HepG2 (cell line): ENCODE measurements around the gene PFDN1. TPM values are rescaled to one million over a fixed set of nuclear protein-coding genes. Genes with fewer than 3 reads are reported as not detected.

ENCODE experiments used
- ATAC-seq: fragments of 200-7000 bp; cut with Tn5 transposase; 3 replicates; pipeline ENCODE4 v1.9.1; 2020; ENCODE audit warnings: mild to moderate bottlenecking, moderate library complexity
- BruUV-seq: library from RNA; stranded (reverse); fragments of 400-500 nt; replicated peaks from 2 replicates; lab custom pipeline; 2021; lab: Mats Ljungman, UMichigan
- CTCF ChIA-PET: fragments of 300-600 bp; formaldehyde crosslinking; extraction: SDS; loops from one replicate; lab custom pipeline; 2021; ENCODE audit warnings: low total read pairs, inconsistent platforms, low intra/inter-chr PET ratio; lab: Yijun Ruan, JAX
- POLR2A ChIA-PET: fragments of 350-600 bp; sonication (Branson Sonifier 250); formaldehyde crosslinking; loops from one replicate; lab custom pipeline; 2020; ENCODE audit warnings: antibody characterized with exemption, inconsistent platforms; lab: Yijun Ruan, JAX
- DNase-seq: peaks from one replicate; pipeline ENCODE4 v3.0.0-alpha.2; 2015; ENCODE audit warnings: low spot score
- FAIRE-seq: peaks from 3 replicates; lab custom pipeline; 2011; peaks lifted over from hg19 to GRCh38; lab: Jason Lieb, UNC
- H2AFZ ChIP-seq: one replicate; pipeline ENCODE4 v1.6.1; 2011; ENCODE audit warnings: low read length, inconsistent platforms
- H3K27ac ChIP-seq: fragments of 300-600 bp; 3 replicates; pipeline ENCODE4 v1.8.0; 2011; ENCODE audit warnings: mixed run types, mild to moderate bottlenecking, mixed read lengths, low read length, inconsistent platforms; ENCODE audit not compliant: insufficient read depth; ENCODE audit errors: extremely low read length
- H3K27me3 ChIP-seq, 2 experiments: fragments of 200-600 bp in 1 of 2; 2 replicates in 1 of 2; 3 replicates in 1 of 2; pipeline versions ENCODE4 v1.6.0 to v1.8.0; 2011; ENCODE audit warnings: low read length in 2 of 2, mild to moderate bottlenecking in 2 of 2, moderate library complexity in 2 of 2, inconsistent platforms in 1 of 2; ENCODE audit not compliant: insufficient read depth in 2 of 2, control insufficient read depth in 1 of 2
- H3K36me3 ChIP-seq, 2 experiments: fragments of 200-600 bp in 1 of 2; replicated peaks in 1 of 2; 2 replicates in 1 of 2; 3 replicates in 1 of 2; pipeline versions ENCODE4 v1.5.1 to v1.8.0; 2011; ENCODE audit warnings: low read length in 2 of 2, inconsistent platforms in 1 of 2; ENCODE audit not compliant: insufficient read depth in 2 of 2, control insufficient read depth in 1 of 2
- H3K4me1 ChIP-seq: 2 replicates; pipeline ENCODE4 v1.5.1; 2012; ENCODE audit warnings: low read length, inconsistent platforms; ENCODE audit not compliant: insufficient read depth
- H3K4me2 ChIP-seq: 2 replicates; pipeline ENCODE4 v1.6.0; 2011; ENCODE audit warnings: low read depth, low read length, inconsistent platforms
- H3K4me3 ChIP-seq, 3 experiments: fragments of 200-600 bp in 1 of 3; sonication (generic), shearing (Covaris generic) in 1 of 3; replicated peaks in 1 of 3; 2 replicates each; pipeline ENCODE4 v1.5.1; 2011 to 2016; ENCODE audit warnings: low read length in 3 of 3, inconsistent platforms in 2 of 3, low read depth in 2 of 3, mild to moderate bottlenecking in 2 of 3, control low read depth in 1 of 3, mixed read lengths in 1 of 3; ENCODE audit not compliant: insufficient read depth in 1 of 3
- H3K79me2 ChIP-seq: one replicate; pipeline ENCODE4 v1.6.1; 2011; ENCODE audit warnings: low read length, inconsistent platforms; ENCODE audit not compliant: insufficient read depth
- H3K9ac ChIP-seq: 2 replicates; pipeline ENCODE4 v1.6.0; 2011; ENCODE audit warnings: mild to moderate bottlenecking, low read depth, low read length, inconsistent platforms; ENCODE audit not compliant: insufficient read depth
- H3K9me3 ChIP-seq: 2 replicates; pipeline ENCODE4 v1.5.1; 2012; ENCODE audit warnings: mild to moderate bottlenecking, low read length
- H4K20me1 ChIP-seq: 2 replicates; pipeline ENCODE4 v1.6.0; 2011; ENCODE audit warnings: inconsistent platforms, mild to moderate bottlenecking, low read length, moderate library complexity; ENCODE audit not compliant: insufficient read depth
- ARNT2 ChIP-seq: sonication (generic); formaldehyde crosslinking; IDR thresholded peaks from 2 replicates; pipeline ENCODE4 v1.8.0; 2022; ENCODE audit warnings: mild to moderate bottlenecking, low read depth, missing genetic modification reagents, moderate library complexity
- CREB1 ChIP-seq, 2 experiments: fragments of 450-650 bp in 1 of 2; IDR thresholded peaks; 2 replicates each; pipeline ENCODE4 v1.6.1; 2016 to 2017; ENCODE audit warnings: control low read depth in 1 of 2, mild to moderate bottlenecking in 1 of 2, missing compliant biosample characterization in 1 of 2, missing genetic modification characterization in 1 of 2
- CREB3 ChIP-seq: sonication (generic); formaldehyde crosslinking; IDR thresholded peaks from 2 replicates; pipeline ENCODE4 v1.5.0; 2020; ENCODE audit warnings: missing genetic modification reagents
- ETV6 ChIP-seq: sonication (generic); formaldehyde crosslinking; conservative IDR thresholded peaks from 2 replicates; pipeline ENCODE4 v1.4.0; 2020; ENCODE audit warnings: missing genetic modification reagents
- HDAC6 ChIP-seq: fragments of 200-600 bp; sonication (generic); IDR thresholded peaks from 2 replicates; pipeline ENCODE4 v1.7.0; 2017; ENCODE audit warnings: mild to moderate bottlenecking, antibody characterized with exemption, low read length, low read depth
- KDM5A ChIP-seq: fragments of 200-600 bp; sonication (generic); IDR thresholded peaks from 2 replicates; pipeline ENCODE4 v1.7.0; 2018; ENCODE audit warnings: antibody characterized with exemption, mild to moderate bottlenecking, low read length, borderline replicate concordance
- MED13 ChIP-seq: sonication (generic); formaldehyde crosslinking; IDR thresholded peaks from 2 replicates; pipeline ENCODE4 v1.5.0; 2020; ENCODE audit warnings: missing genetic modification reagents
- SP140L ChIP-seq: sonication (generic); formaldehyde crosslinking; IDR thresholded peaks from 2 replicates; pipeline ENCODE4 v1.4.0; 2020; ENCODE audit warnings: missing genetic modification reagents, borderline replicate concordance
- XRCC5 ChIP-seq: fragments of 200-400 bp; formaldehyde crosslinking; optimal IDR thresholded peaks from 2 replicates; pipeline ENCODE3; 2017; ENCODE audit warnings: mild to moderate bottlenecking, low read length
- ZBTB21 ChIP-seq: sonication (generic); formaldehyde crosslinking; IDR thresholded peaks from 2 replicates; pipeline ENCODE4 v1.4.0; 2020; ENCODE audit warnings: missing genetic modification reagents
- ZBTB46 ChIP-seq: sonication (generic); formaldehyde crosslinking; IDR thresholded peaks from 2 replicates; pipeline ENCODE4 v1.4.0; 2020; ENCODE audit warnings: mild to moderate bottlenecking, missing genetic modification reagents, borderline replicate concordance
- ZFX ChIP-seq: sonication (generic); formaldehyde crosslinking; IDR thresholded peaks from 2 replicates; pipeline ENCODE4 v1.4.0; 2020; ENCODE audit warnings: mild to moderate bottlenecking, low read depth, missing genetic modification reagents, moderate library complexity
- ZNF740 ChIP-seq: sonication (generic); formaldehyde crosslinking; IDR thresholded peaks from 2 replicates; pipeline ENCODE4 v1.4.0; 2020; ENCODE audit warnings: missing genetic modification reagents
- ZNF75D ChIP-seq: sonication (generic); formaldehyde crosslinking; IDR thresholded peaks from 2 replicates; pipeline ENCODE4 v1.8.1; 2023; ENCODE audit warnings: missing genetic modification reagents, mild to moderate bottlenecking, borderline replicate concordance
- WGBS: methylation state at CpG from one replicate; pipeline ENCODE4 v1.1.6; 2017; ENCODE audit warnings: low lambda C conversion rate; 5-methylcytosine and 5-hydroxymethylcytosine counted together
- in situ Hi-C: cut with HindIII; loops from 2 replicates; pipeline ENCODE4 v1.10.0; 2017; ENCODE audit warnings: low pct_unique_long_range_greater_than_20kb; ENCODE audit not compliant: extremely low pct_ligation_motif_present
- intact Hi-C: fragments of 100-400 bp; cut with micrococcal nuclease; formaldehyde crosslinking; loops from one replicate; pipeline ENCODE4 v1.10.0; 2022; ENCODE audit not compliant: unreplicated experiment
- polyA plus RNA-seq, 8 experiments: library from polyadenylated mRNA; depleted of rRNA in 3 of 8; stranded (reverse) in 7 of 8; unstranded in 1 of 8; fragments of >200 nt; fragmentation: Illumina TruSeq in 4 of 8; extraction: Trizol in 4 of 8; gene quantifications; 2 replicates each; pipeline versions ENCODE4 v1.2.1 to v1.2.3, GENCODE V29; 2011 to 2016; ENCODE audit warnings: low read depth in 4 of 8, missing spikeins in 1 of 8, mixed read lengths in 1 of 8; ENCODE audit not compliant: insufficient read depth in 1 of 8
- total RNA-seq, 5 experiments: library from RNA; depleted of rRNA; stranded (reverse); fragments of >200 nt; fragmentation: Illumina TruSeq; extraction: Trizol; gene quantifications; 2 replicates each; pipeline ENCODE4 v1.2.3, GENCODE V29; 2016; ENCODE audit warnings: low read depth in 1 of 5
- TF ChIP-seq, protein P1 (sequence below): sonication (generic); formaldehyde crosslinking; IDR thresholded peaks from 2 replicates; pipeline ENCODE4 v1.4.0; 2020; ENCODE audit warnings: mild to moderate bottlenecking, missing genetic modification reagents
- TF ChIP-seq, protein P2 (sequence below): IDR thresholded peaks from 2 replicates; pipeline ENCODE4 v1.6.1; 2016; ENCODE audit warnings: missing biosample characterization, missing genetic modification reagents, low read depth

The PFDN1 gene
- total and polyA plus RNA-seq, 2 of the 13 experiments (the other 11 are each of a cell fraction or from before 2014, with no cell fraction given): 67.2 to 70.8 TPM

GRCh38 chr5:140232731-140233130 lies 70.2 kb downstream of the PFDN1 start:
- H3K4me2 ChIP-seq: no peak overlapping the region
- DNase-seq (peak; percentile 25), ATAC-seq (peak; percentile 17; the same call in 2 of the 3 replicates), FAIRE-seq (peak; percentile 40)
- H3K4me3 ChIP-seq: no peak overlapping the region
- H3K9ac ChIP-seq: no peak overlapping the region
- H3K27ac ChIP-seq: no peak overlapping the region
- intact Hi-C loops: no loop called here
- H3K9me3 ChIP-seq: no peaks in the 10 kb centered on the region
- WGBS: 33% methylated on average over 1 of the region's 1 CpG
- H3K4me1 ChIP-seq: peaks cover 35% of the 10 kb centered on the region
- no peak overlapping the region for H2AFZ ChIP-seq
- H3K79me2 ChIP-seq: peaks cover 3% of the 10 kb centered on the region
- in situ Hi-C loops: no loop called here
- no peaks in the 10 kb centered on the region for H3K27me3 ChIP-seq
- ChIA-PET CTCF (no interaction called here), POLR2A (no interaction called here)
- H3K36me3 ChIP-seq: no peaks in the 10 kb centered on the region; a peak in 1 of 5 replicates
- TF ChIP-seq ZBTB21 (CRISPR knock-in tag) (no peak), ZNF75D (CRISPR knock-in tag) (no peak), ETV6 (CRISPR knock-in tag) (no peak), SP140L (CRISPR knock-in tag) (no peak), HDAC6 (no peak), KDM5A (no peak), ZBTB46 (CRISPR knock-in tag) (no peak), ZNF740 (CRISPR knock-in tag) (no peak), ZFX (CRISPR knock-in tag) (no peak), CREB3 (CRISPR knock-in tag) (no peak), MED13 (CRISPR knock-in tag) (no peak), ARNT2 (CRISPR knock-in tag) (no peak), CREB1 (IDR thresholded peaks at IDR 0.05) (no peak), CREB1 (CRISPR knock-in tag; IDR thresholded peaks at IDR 0.05) (no peak), XRCC5 (no peak)
- TF ChIP-seq, protein P1, sequence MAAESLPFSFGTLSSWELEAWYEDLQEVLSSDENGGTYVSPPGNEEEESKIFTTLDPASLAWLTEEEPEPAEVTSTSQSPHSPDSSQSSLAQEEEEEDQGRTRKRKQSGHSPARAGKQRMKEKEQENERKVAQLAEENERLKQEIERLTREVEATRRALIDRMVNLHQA (CRISPR knock-in tag): no peak
- TF ChIP-seq, protein P2, sequence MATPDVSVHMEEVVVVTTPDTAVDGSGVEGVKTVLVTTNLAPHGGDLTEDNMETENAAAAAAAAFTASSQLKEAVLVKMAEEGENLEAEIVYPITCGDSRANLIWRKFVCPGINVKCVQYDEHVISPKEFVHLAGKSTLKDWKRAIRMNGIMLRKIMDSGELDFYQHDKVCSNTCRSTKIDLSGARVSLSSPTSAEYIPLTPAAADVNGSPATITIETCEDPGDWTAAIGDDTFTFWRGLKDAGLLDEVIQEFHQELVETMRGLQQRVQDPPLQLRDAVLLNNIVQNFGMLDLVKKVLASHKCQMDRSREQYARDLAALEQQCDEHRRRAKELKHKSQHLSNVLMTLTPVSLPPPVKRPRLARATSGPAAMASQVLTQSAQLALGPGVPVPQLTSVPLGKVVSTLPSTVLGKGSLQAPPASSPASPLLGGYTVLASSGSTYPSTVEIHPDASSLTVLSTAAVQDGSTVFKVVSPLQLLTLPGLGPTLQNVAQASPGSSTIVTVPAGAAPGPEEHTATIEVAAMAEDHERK (CRISPR knock-in tag): no peak
- BruUV-seq: no TSS peak
- no peaks in the 10 kb centered on the region for H4K20me1 ChIP-seq
